ENCODE data around the gene USP54.

Gene USP54

GRCh38 chr10:73448384-73448783 lies 142.8 kb downstream of the USP54 start:
- Histone ChIP-seq H3K27ac (ENCODE audit: extremely low read depth, low read depth, low read length) (no peak overlapping the region), H3K4me3 (ENCODE audit: low read depth, low read length) (no peak overlapping the region), H3K4me1 (ENCODE audit: control insufficient read depth, insufficient read depth, low read length) (no peaks in the 10 kb centered on the region), H3K36me3 (ENCODE audit: control insufficient read depth in 2 of 2, insufficient read depth in 1 of 2, low read length in 2 of 2) (peaks cover 13 to 28% of the 10 kb centered on the region in 2 experiments), H3K9me3 (ENCODE audit: control insufficient read depth, insufficient read depth, low read depth, low read length) (no peaks in the 10 kb centered on the region)
- ChIA-PET CTCF (no interaction called here), POLR2A (no interaction called here)
- no peak for TF ChIP-seq ZNF157 (tag by site-specific recombination; IDR thresholded peaks at IDR 0.05)
- no peak for TF ChIP-seq ZBTB7A (tag by site-specific recombination; IDR thresholded peaks at IDR 0.05; ENCODE audit: low read depth)
- TF ChIP-seq KLF1 (tag by site-specific recombination; IDR thresholded peaks at IDR 0.05) = no peak
- TF ChIP-seq ZNF623 (tag by site-specific recombination; IDR thresholded peaks at IDR 0.05) = no peak
- no peak for TF ChIP-seq SP2 (tag by site-specific recombination; IDR thresholded peaks at IDR 0.05)
- TF ChIP-seq ZNF677 (tag by site-specific recombination; IDR thresholded peaks at IDR 0.05) = no peak
- TF ChIP-seq HOXC10 (CRISPR knock-in tag; IDR thresholded peaks at IDR 0.05) = no peak

Measured in HEK293 (cell line).